Astrocyte (in vitro differentiated cells and primary cell): ENCODE results near the gene PATJ.

Source experiments
- EZH2 ChIP-seq: IDR thresholded peaks from 2 replicates; pipeline ENCODE4 v1.6.1; 2012; ENCODE audit warnings: mild to moderate bottlenecking, low read length, inconsistent platforms; ENCODE audit not compliant: insufficient read depth
- TF ChIP-seq, protein P1 (sequence below): IDR thresholded peaks from 2 replicates; pipeline ENCODE4 v1.5.1; 2011; ENCODE audit warnings: low read depth, mild to moderate bottlenecking, inconsistent platforms, low read length, moderate library complexity; ENCODE audit not compliant: insufficient read depth

DNA sequence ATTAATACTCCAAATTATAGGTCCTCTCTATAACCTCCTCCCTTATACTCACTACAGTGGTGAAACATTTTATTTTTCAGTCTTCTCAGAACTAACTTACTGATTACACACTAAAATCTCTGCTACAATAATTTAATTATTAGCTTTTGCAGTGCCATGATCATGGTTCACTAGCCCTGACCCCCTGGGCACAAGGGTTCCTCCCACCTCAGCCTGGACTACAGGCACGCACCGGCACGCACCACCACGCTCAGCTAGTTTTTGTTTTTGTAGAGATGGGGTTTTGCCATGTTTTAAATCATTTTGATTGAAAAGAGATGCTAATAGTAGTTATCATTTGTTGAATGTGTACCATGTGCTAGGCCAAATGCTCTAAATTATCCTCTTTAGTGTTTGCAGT, 6.3 kb downstream of the PATJ start:
- TF ChIP-seq, protein P1, sequence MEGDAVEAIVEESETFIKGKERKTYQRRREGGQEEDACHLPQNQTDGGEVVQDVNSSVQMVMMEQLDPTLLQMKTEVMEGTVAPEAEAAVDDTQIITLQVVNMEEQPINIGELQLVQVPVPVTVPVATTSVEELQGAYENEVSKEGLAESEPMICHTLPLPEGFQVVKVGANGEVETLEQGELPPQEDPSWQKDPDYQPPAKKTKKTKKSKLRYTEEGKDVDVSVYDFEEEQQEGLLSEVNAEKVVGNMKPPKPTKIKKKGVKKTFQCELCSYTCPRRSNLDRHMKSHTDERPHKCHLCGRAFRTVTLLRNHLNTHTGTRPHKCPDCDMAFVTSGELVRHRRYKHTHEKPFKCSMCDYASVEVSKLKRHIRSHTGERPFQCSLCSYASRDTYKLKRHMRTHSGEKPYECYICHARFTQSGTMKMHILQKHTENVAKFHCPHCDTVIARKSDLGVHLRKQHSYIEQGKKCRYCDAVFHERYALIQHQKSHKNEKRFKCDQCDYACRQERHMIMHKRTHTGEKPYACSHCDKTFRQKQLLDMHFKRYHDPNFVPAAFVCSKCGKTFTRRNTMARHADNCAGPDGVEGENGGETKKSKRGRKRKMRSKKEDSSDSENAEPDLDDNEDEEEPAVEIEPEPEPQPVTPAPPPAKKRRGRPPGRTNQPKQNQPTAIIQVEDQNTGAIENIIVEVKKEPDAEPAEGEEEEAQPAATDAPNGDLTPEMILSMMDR = no peak
- TF ChIP-seq EZH2 = no peak
